ENCODE results near the gene AGO3. TPM values are rescaled to one million over a fixed set of nuclear protein-coding genes. Genes with fewer than 3 reads are reported as not detected.
"Not testable (repeated sequence)": the region's sequence is repeated elsewhere in the genome, so short reads cannot be mapped to it uniquely, and the experiment has no call there.

Gene AGO3
- total RNA-seq, 2 experiments from 2014 or later, result 22.5 to 42.0 TPM

- TF ChIP-seq EZH2phosphoT487 (IDR thresholded peaks at IDR 0.05; ENCODE audit: borderline replicate concordance, low read depth, low read length), result no peak
- TF ChIP-seq, protein P1, sequence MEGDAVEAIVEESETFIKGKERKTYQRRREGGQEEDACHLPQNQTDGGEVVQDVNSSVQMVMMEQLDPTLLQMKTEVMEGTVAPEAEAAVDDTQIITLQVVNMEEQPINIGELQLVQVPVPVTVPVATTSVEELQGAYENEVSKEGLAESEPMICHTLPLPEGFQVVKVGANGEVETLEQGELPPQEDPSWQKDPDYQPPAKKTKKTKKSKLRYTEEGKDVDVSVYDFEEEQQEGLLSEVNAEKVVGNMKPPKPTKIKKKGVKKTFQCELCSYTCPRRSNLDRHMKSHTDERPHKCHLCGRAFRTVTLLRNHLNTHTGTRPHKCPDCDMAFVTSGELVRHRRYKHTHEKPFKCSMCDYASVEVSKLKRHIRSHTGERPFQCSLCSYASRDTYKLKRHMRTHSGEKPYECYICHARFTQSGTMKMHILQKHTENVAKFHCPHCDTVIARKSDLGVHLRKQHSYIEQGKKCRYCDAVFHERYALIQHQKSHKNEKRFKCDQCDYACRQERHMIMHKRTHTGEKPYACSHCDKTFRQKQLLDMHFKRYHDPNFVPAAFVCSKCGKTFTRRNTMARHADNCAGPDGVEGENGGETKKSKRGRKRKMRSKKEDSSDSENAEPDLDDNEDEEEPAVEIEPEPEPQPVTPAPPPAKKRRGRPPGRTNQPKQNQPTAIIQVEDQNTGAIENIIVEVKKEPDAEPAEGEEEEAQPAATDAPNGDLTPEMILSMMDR (conservative IDR thresholded peaks at IDR 0.05; ENCODE audit: low read length), result no peak
- Histone ChIP-seq H3K9me3 (ENCODE audit: low read length) (no peaks in the 10 kb centered on the region), H3K4me3 (ENCODE audit: low read depth, low read length, poor library complexity, severe bottlenecking) (no peak overlapping the region), H4K20me1 (ENCODE audit: insufficient read depth, low read length) (no peaks in the 10 kb centered on the region), H3K4me2 (ENCODE audit: low read length) (no peak overlapping the region), H3K79me2 (ENCODE audit: insufficient read depth, low read depth, low read length) (no peaks in the 10 kb centered on the region), H2AFZ (ENCODE audit: low read length) (no peak overlapping the region), H3K36me3 (ENCODE audit: insufficient read depth, low read length) (peaks cover 74% of the 10 kb centered on the region), H3K9me2 (ENCODE audit: insufficient read depth, low read length) (no peaks in the 10 kb centered on the region), H3K27ac (ENCODE audit: low read depth, low read length, poor library complexity, severe bottlenecking) (no peak overlapping the region), H3K4me1 (ENCODE audit: insufficient read depth, low read length, poor library complexity, severe bottlenecking) (no peaks in the 10 kb centered on the region)
- CTCF ChIA-PET (ENCODE audit: unreplicated experiment), result no interaction called here
- intact Hi-C loops (cut with micrococcal nuclease; ENCODE audit: unreplicated experiment), result no loop called here
- DNase-seq (ENCODE audit: low spot score), result no peak
- no TSS peak for BruUV-seq (replicated peaks)
- POLR2A ChIA-PET, result interaction anchor here (0.6 to 1.2 kb wide), 2 partner anchors 63 to 207 kb away, joined by 3 read pairs; no protein-coding TSS in a partner anchor
Measured at GRCh38 chr1:35971601-35972000, 40.7 kb downstream of the AGO3 start.

GRCh38 chr1:35972631-35973030, 41.7 kb downstream of the AGO3 start:
- POLR2A ChIA-PET; H3K4me1 ChIP-seq (ENCODE audit: insufficient read depth, low read length, poor library complexity, severe bottlenecking); CTCF ChIA-PET (ENCODE audit: unreplicated experiment); H4K20me1 ChIP-seq (ENCODE audit: insufficient read depth, low read length); H3K79me2 ChIP-seq (ENCODE audit: insufficient read depth, low read depth, low read length); BruUV-seq (replicated peaks); H3K27ac ChIP-seq (ENCODE audit: low read depth, low read length, poor library complexity, severe bottlenecking); H3K9me3 ChIP-seq (ENCODE audit: low read length); H3K4me2 ChIP-seq (ENCODE audit: low read length); H3K4me3 ChIP-seq (ENCODE audit: low read depth, low read length, poor library complexity, severe bottlenecking); H3K9me2 ChIP-seq (ENCODE audit: insufficient read depth, low read length); H2AFZ ChIP-seq (ENCODE audit: low read length); intact Hi-C loops (cut with micrococcal nuclease; ENCODE audit: unreplicated experiment); DNase-seq (ENCODE audit: low spot score): not testable (repeated sequence)
- peaks cover 76% of the 10 kb centered on the region for H3K36me3 ChIP-seq (ENCODE audit: insufficient read depth, low read length)

DNA sequence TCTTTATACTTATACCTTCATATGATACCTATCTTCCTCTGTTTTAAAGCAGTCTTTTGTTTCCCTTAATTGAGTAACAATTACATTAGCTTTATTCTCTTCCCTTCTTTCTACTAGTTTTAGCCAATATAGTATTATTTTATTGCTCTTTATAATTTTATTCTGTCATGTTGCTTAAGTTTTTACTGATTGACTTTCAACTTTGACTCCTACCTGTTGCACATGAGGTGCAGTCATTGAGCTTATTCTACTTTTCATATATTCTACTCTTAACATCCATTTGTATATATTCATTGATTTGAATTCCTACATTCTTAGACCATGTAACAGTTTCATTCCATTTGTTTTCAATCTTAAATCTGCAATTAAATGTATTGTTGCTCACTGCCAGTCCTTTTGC, 49.2 kb downstream of the AGO3 start:
- TF ChIP-seq, protein P1 (conservative IDR thresholded peaks at IDR 0.05; ENCODE audit: low read length), result no peak
- no peak for TF ChIP-seq EZH2phosphoT487 (IDR thresholded peaks at IDR 0.05; ENCODE audit: borderline replicate concordance, low read depth, low read length)
- ChIA-PET CTCF (ENCODE audit: unreplicated experiment) (no interaction called here), POLR2A (interaction anchor here (0.6 kb wide), 1 partner anchor 112 kb away, joined by 8 read pairs; no protein-coding TSS in a partner anchor)
- no peaks in the 10 kb centered on the region for H4K20me1 ChIP-seq (ENCODE audit: insufficient read depth, low read length)
- BruUV-seq (replicated peaks), result no TSS peak
- no peaks in the 10 kb centered on the region for H3K79me2 ChIP-seq (ENCODE audit: insufficient read depth, low read depth, low read length)
- H3K4me3 ChIP-seq (ENCODE audit: low read depth, low read length, poor library complexity, severe bottlenecking), result no peak overlapping the region
- H3K4me1 ChIP-seq (ENCODE audit: insufficient read depth, low read length, poor library complexity, severe bottlenecking), result no peaks in the 10 kb centered on the region
- H2AFZ ChIP-seq (ENCODE audit: low read length), result no peak overlapping the region
- DNase-seq (ENCODE audit: low spot score), result no peak
- H3K27ac ChIP-seq (ENCODE audit: low read depth, low read length, poor library complexity, severe bottlenecking), result no peak overlapping the region
- intact Hi-C loops (cut with micrococcal nuclease; ENCODE audit: unreplicated experiment), result no loop called here
- peaks cover 61% of the 10 kb centered on the region; the same call in 1 of the 2 replicates for H3K36me3 ChIP-seq (ENCODE audit: insufficient read depth, low read length)
- H3K9me2 ChIP-seq (ENCODE audit: insufficient read depth, low read length), result no peaks in the 10 kb centered on the region
- H3K9me3 ChIP-seq (ENCODE audit: low read length), result no peaks in the 10 kb centered on the region
- H3K4me2 ChIP-seq (ENCODE audit: low read length), result no peak overlapping the region
